ENCODE measurements around the gene BTBD16.

BTBD16 gene

DNA sequence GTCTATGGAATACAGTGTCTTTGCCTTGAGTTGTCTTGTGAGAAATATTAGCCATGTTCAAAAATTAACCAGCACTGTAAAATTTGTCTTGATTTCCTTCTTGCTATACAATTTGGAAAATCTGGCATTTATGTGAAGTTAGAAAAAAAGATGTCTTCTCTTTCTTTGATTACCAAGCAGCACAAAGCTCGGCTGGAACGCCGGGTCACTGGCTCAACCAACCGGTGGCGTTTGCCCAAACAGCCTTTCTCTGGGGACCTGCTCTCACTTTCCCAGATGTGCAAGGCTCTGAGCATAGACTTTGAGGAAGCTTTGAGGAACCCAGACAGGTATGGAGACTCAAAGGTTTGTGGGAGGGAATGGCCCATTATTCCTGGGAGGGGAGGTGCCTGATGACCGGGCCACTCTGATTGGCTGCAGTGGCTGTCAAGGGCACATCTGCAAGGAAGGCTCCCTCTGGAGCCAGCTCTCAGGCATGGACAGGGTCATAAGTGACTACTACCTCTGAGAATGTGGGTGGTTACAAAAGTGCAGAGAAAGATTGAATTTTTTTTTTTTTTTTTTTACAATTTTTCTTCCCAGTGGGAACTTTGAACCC is 5.6 kb downstream of the BTBD16 start:
- no peak for DNase-seq

- DNase-seq, result no peak
These were observed 6.5 kb downstream of the BTBD16 start for GRCh38 chr10:122277526-122278136.

- DNase-seq, result no peak
These were observed 8.6 kb downstream of the BTBD16 start for GRCh38 chr10:122279725-122280141.

DNA sequence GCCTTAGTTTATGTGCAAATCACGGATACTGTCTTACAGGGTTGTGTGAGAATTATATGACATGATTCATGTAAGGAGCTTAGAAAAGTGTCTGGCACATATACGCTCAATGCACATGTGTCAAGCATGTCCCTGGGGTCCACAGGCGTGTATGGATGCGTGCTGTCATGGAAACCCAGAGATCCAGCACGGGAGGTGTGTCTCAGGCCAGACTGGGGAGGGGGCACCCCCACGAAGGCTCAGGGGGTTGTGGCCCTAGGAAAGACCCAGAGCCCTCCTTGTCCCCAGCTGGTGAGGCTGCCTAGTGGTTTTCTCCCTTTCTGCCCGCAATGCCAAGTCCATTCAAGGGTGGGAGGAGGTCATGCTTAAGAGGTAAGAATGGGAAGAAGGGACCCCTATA is 9.1 kb downstream of the BTBD16 start:
- DNase-seq, result no peak

- no peak for DNase-seq
These were observed 10.0 kb downstream of the BTBD16 start for GRCh38 chr10:122281018-122281626.

- DNase-seq, result no peak
These were observed 10.7 kb downstream of the BTBD16 start for GRCh38 chr10:122281751-122282150.

DNA sequence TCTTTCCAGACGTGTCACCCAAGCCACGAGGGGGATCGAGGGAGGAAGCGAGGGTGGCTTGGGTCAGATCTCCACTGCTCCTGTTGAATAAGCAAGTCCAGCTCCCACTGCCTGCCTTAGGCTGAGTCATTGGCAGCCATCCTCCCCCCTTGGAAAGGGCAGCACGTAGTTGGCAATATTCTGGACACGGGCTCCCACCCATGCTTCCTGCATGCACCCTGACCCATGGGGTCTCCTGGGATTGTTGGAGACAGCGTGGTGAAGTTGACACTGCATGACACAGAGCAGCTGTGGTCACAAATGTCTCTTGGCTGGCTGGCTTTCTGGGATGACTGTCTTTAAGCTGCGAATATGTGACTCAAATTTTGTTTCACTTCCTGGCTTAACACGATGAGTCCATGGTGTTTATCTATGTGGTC is 11.2 kb downstream of the BTBD16 start:
- DNase-seq, result no peak

- DNase-seq, result no peak
These were observed 11.8 kb downstream of the BTBD16 start for GRCh38 chr10:122282909-122283308.

DNA sequence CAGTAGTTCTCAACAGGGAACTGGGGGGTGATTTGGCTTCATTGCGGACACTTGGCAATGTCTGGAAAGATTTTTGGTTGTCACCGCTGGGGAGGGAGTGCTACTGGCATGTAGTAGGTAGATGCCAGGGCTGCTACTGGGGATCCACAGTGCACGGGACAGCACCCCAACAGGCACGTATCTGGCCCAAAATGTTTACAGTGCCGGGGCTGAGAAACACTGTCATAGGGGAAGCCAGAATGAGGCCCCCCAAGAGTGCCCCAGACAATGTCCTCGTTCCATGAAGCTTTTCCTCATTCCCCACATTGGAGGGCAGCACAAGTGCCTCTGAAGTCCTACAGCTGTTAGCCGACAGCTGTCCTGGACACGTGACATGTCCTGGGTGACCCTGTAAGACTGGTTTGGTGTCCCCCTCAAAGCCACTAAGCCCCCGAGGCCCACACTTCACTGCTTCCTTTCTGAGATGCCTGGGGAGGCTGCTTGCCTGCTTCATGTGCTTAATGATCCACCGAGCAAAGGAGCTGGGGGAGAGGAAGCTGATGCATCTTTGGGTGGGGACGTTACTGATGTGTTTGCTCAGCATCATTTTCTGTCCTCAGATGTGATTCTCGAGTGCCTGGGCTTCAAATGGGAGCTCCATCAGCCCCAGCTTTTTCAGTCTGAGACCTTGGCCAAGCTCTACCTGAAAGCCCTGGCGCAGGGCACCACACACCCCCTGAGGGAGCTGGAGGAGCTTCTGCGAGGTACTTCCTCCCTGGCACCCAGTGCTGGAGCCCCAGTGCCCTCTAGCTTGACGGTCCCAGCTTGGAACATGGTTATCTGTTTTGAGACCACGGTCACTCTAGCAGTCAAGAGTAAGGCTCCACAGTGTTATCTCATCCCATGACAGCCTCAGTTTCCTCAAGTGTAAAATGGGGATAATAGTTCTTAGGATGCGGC is 14.7 kb downstream of the BTBD16 start:
- DNase-seq, result no peak

GRCh38 chr10:122286867-122287266 is 15.8 kb downstream of the BTBD16 start:
- DNase-seq, result no peak

DNA sequence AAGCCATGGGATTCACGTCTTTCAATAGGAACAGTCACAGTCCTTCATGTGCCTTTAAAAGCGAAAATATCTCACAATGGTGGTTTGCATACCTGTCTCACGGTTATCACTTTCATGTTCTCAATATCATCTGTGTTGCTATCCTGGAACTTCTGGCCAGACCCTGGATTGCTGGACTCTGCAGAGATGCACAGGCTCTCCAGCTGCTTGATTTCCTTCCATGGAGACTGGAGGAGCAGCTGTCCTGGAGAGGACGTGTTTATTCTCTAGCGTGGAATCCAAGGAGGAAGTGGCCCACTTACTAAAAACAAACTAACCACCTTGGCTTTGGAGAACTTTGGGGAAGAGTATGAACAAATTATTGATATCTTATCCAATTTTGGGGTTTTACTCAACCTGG is 16.5 kb downstream of the BTBD16 start:
- no peak for DNase-seq

DNA sequence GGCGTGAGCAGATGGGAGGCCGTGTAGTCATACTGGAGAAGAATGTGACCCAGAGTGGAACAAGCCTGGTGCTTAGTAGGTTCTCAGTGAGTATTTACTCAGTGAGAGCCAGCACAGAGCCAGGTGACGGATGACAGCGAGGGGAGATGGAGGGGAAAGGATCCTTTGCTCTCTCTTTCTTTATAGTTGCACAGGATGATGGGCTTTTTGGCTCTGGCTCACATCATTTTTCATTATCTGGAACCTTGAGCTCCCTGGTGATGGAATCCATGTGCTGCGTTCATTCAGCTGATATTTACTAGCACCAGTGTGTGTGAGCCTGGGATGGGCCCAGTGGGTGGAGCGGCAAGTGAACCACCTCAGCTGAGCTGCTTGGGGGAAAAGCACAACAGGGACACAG is 17.2 kb downstream of the BTBD16 start:
- no peak for DNase-seq

DNA sequence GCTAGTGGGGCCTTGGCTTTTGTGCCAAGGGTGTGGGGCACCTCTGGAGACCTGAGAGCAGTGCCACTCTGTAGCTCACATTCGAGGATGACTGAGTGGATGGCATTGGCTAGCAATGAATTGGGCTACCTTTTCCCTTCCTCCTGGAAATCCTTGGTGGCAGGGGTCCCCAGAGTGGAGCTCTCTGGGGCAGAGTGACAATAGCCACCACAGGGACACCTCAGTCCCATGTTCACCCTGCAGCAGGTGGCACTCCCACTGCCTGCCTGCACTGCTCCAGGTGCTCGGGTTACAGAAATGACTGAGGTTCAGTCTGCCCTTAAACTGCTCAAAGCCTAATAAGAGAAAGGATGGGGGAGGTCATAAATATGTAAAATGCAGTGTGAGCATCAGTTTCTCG is 17.8 kb downstream of the BTBD16 start:
- DNase-seq, result no peak

DNA sequence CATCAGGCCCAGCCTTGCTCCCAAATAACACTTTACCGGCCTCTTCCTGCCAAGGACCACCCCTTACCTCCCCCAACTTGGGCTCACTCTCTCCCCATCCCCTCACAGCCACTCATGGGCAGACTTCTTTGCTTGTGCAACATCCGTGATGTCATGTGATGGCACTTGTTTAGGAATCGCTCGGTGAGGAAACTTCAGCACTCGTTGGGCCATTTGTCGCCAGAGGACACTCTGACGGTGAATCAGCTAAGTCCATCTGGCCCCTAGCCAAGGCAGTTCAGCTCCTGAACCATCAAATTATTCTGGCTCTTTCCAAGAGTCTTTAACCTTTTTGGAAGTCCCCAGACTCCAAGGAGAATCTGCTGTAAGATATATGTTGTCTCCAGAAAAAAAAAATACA is 19.2 kb downstream of the BTBD16 start:
- no peak for DNase-seq

DNA sequence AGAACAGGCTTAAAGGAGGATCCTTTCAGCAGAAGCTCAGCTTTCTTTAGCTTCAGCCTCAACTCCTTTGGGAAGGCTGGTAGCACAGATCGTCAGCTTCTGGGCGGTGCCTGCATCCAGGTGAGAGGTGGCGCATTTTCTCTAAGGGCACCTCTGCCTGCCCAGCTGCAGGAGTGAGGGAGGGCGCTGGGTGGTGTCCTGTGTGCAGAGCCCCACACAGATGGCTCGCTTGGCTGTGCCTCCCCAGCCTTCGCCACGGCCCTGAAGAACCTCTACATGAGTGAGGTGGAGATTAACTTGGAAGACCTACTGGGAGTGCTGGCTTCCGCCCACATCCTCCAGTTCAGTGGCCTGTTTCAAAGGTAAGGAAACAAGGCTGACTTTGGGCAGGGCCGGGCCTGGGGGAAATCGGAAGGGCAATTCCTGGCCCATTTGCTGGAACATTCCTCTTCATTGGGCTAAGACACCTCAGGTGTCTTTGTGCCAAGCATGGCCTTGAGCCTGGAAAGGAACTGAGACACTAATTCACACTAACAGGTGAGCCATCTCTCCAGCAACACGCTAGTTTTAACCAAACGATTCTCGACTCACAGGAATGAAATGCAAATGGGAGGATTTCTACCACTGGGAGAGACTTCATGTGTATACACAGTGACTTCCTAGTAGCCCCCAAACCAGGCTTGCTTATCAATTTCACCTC is 19.9 kb downstream of the BTBD16 start:
- DNase-seq, result no peak

GRCh38 chr10:122291739-122292138 is 20.6 kb downstream of the BTBD16 start:
- DNase-seq, result no peak

DNA sequence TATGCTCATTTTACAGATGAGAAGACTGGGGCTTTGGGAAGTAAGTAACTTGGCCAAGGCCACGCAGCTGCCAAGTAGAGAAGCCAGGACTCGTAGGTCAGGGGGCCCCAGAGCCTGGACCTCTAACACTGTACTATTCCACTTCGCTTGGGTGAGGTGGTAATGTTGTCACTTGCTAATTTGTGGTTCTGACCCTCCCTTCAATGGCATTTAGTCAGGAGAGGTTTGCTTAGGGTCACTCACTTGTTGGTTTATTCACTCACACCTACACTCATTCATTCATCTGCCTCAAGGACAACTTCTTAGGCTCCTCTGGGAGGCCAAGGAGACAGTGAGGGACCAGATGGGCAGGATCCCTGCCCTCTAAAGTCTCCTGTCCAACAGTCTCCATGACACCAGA is 21.3 kb downstream of the BTBD16 start:
- no peak for DNase-seq

DNA sequence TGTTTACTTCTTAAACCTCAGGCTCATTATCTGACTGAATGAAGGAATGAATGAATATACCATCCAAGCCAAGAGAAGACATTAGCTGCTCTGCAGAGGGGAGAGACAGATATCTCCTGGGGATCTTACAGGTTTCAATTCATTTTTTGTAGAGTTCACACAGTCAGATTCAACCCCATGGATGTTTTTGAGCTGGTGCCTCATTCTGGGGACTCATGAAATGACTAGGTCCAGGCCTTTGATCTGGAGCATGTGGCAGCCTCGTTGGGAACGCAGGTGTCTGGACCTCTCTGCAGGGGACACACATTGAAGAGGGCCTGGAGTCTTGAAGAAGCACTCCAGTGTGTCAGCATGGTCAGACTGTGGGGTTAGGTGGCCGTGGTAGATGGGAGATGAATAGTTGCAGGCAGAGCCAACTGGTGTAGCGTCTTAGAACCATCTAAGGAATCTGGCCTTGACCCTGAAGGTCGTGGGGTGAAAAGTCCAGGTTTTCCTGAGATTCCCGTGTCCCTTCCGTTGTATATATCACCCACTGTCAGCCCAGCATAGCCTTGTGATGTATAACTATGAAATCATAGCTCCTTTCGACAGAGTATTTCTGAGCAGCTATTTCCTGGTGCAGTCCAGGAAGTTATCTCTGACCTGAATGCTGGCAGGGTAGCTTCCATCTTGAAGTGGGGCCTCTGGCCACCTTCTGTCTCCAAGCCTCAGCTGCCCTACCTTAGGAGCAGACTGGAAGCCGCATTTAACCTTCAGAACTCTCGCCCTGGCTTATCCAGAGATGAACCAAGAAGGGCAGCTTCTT is 22.3 kb downstream of the BTBD16 start:
- DNase-seq, result no peak

DNA sequence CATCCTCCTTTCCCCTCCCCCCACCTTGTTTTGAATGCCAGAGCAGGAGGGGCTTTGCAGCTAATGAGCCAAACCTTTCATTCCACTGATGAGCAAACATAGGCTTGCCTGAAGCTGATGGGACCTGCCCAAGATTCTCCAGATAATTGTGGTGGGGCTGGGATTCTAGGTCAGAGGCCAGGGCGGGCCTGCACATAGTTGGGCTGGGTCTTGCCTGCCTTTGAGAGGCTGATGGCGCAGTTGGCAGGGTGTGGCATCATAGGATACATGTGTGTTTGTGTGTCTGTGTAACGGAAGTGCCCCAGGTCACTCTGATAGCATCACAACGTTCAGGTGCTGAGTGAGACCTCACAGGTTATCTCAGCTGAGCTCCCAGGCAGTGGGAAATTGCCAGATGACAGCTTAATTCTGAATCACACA is 22.9 kb downstream of the BTBD16 start:
- no peak for DNase-seq

DNA sequence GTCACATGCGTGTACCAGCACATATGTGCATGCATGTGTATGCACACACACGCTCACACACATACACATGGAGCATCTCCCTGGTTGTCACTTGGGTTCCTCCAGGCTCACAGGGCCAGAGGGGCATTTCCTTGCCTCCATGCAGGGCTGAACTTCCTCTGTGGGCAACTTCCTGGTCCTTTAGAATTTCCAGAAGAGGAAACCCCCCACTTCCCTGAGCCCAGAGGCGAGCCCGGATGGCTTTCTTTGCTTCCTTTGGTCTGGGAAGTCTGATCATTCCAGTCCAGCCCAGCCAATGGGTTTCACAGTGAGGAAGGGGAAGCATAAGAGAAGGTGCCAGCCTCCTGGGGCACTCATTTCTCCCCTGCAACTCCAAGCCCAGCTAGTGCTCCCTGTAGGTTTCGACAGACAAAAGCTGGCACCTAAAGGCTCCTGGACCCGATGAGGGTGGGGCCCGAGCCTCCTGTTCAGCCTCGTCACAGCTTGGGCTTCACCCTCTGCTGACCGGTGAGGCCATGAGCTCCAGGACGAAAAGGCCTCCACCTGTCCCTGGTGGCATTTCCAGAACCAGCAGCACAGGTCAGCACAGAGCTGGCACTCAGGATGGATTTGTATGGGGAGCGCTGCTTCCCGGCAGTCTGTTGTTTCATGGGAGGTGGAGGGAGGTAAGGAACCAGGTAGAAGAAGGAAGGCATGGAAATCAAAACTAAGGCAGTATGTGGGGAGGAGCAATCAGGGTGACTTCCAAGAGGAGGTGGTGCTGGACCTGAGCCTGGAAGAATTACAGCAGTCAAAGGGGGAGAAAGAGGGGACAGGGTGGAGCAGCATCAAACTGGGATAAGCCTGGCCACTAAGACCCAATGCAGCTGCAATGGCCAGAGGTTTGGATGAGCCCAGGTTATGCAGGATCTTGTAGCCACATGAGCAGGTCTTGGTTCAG is 23.7 kb downstream of the BTBD16 start:
- DNase-seq, result no peak

- no peak for DNase-seq
These were observed 24.3 kb downstream of the BTBD16 start for GRCh38 chr10:122295451-122295809.

Measured in activated naive CD4-positive, alpha-beta T cell treated with Interleukin-2 at 50 U/mL for 16 hours (primary cell).